Hepatocyte (in vitro differentiated cells): ENCODE data around the gene HSPB9.

Source experiments
- CTCF ChIP-seq: fragments of 200-600 bp; sonication (generic); IDR thresholded peaks from 2 replicates; pipeline ENCODE4 v1.5.1; 2016; ENCODE audit warnings: antibody characterized with exemption, mild to moderate bottlenecking; ENCODE audit not compliant: poor library complexity
- EZH2phosphoT487 ChIP-seq: fragments of 200-600 bp; sonication (generic); IDR thresholded peaks from one replicate; pipeline ENCODE4 v1.6.1; 2018; ENCODE audit warnings: antibody characterized with exemption, mild to moderate bottlenecking, low read depth, moderate library complexity; ENCODE audit not compliant: unreplicated experiment, severe bottlenecking

GRCh38 chr17:42118545-42118944, 4.1 kb upstream of the HSPB9 start:
- TF ChIP-seq EZH2phosphoT487 (no peak), CTCF (peak; percentile 26)
